Body of pancreas (tissue), 4 donors: ENCODE measurements around the gene MMP25. TPM values are rescaled to one million over a fixed set of nuclear protein-coding genes. Genes with fewer than 3 reads are reported as not detected.

Experiments
- ATAC-seq: fragments of 150-250 bp; one replicate; pipeline ENCODE4 v1.9.1; 2016
- DNase-seq, 4 donors: peaks; one replicate each; pipeline ENCODE4 v3.0.0-alpha.2; 2019
- H3K27ac ChIP-seq, 4 donors: fragments of 200-600 bp; sonication (generic); 1 replicate in 3 of 4; 2 replicates in 1 of 4; pipeline versions ENCODE4 v1.5.1 to v1.6.1; 2016 to 2019; ENCODE audit warnings: mild to moderate bottlenecking in 1 of 4, mixed read lengths in 1 of 4, moderate library complexity in 1 of 4
- H3K27me3 ChIP-seq, 2 donors: fragments of 200-600 bp; sonication (generic); one replicate each; pipeline ENCODE4 v1.6.0; 2016; ENCODE audit warnings: mild to moderate bottlenecking in 1 of 2
- H3K36me3 ChIP-seq, 2 donors: fragments of 200-600 bp; sonication (generic); replicated peaks in 1 of 2; 2 replicates each; pipeline ENCODE4 v1.5.1; 2016; ENCODE audit warnings: low read depth in 2 of 2; ENCODE audit not compliant: insufficient read depth in 1 of 2
- H3K4me1 ChIP-seq: fragments of 200-600 bp; sonication (generic); one replicate; pipeline ENCODE4 v1.6.0; 2016
- H3K4me3 ChIP-seq, 2 donors: fragments of 200-600 bp; sonication (generic); 1 replicate in 1 of 2; 2 replicates in 1 of 2; pipeline ENCODE4 v1.5.1; 2016 to 2019
- H3K9me3 ChIP-seq, 3 donors: fragments of 200-600 bp; sonication (generic); 1 replicate in 2 of 3; 2 replicates in 1 of 3; pipeline ENCODE4 v1.5.1; 2016
- POLR2A ChIP-seq, 3 donors: fragments of 450-650 bp; IDR thresholded peaks; one replicate each; pipeline ENCODE4 v1.6.1; 2016; ENCODE audit warnings: antibody characterized with exemption in 3 of 3, mild to moderate bottlenecking in 2 of 3
- WGBS, 2 donors: methylation state at CpG; one replicate each; pipeline ENCODE4 v1.1.5; 2017; 5-methylcytosine and 5-hydroxymethylcytosine counted together
- intact Hi-C: fragments of 100-400 bp; cut with DNase I; formaldehyde crosslinking; loops from one replicate; pipeline ENCODE4 v1.15.1; 2023
- total RNA-seq, 2 donors: library from RNA; depleted of rRNA; stranded (reverse); fragments of >200 nt; gene quantifications; one replicate each; pipeline ENCODE4 v1.1.0, GENCODE V29; 2016
- TF ChIP-seq, protein P1 (sequence below), 7 experiments: fragments of 450-650 bp in 4 of 7; fragments of 200-600 bp in 3 of 7; sonication (generic) in 3 of 7; IDR thresholded peaks; one replicate each; pipeline ENCODE4 v1.5.1; 2016 to 2019; ENCODE audit warnings: antibody characterized with exemption in 7 of 7

Gene MMP25
- total RNA-seq, 2 donors from 2014 or later, result under 0.01 to 0.99 TPM

DNA sequence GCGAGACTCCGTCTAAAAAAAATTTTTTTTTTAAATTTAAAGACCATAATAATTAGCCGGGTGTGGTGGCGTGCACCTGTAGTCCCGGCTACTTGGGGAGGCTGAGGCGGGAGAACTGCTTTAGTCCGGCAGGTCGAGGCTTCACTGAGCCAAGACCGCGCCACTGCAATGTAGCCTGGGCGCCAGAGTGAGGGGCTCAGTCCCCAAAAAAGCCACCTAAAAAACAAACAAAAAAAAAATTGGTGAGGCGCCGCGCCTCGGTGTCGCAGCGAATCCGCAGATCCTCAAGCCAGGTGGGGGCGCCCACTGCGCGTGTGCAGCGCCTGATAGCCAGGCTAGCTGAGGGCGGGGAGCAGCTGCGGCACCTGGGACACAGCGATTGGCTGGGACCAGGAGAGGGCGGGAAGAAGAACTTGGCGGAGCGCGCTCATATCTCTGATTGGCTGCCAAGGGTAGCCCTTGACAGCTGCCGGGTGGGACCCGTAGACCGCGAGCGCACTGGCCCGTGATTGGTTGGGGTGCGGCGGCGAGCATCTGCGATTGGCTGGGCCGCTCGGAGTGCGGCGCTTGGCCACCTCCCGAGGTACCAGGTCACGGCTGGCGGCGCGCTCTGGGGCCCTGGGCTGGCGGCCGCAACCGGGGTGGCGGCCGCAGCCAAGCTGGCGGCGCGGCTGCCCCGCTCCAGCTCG, 42.6 kb upstream of the MMP25 start:
- Histone ChIP-seq H3K27me3 (no peaks in the 10 kb centered on the region), H3K27ac (peak overlapping the region in 3 of 4 donors; percentile 91 to 96 (median 94))
- intact Hi-C loops, result no loop called here

DNA sequence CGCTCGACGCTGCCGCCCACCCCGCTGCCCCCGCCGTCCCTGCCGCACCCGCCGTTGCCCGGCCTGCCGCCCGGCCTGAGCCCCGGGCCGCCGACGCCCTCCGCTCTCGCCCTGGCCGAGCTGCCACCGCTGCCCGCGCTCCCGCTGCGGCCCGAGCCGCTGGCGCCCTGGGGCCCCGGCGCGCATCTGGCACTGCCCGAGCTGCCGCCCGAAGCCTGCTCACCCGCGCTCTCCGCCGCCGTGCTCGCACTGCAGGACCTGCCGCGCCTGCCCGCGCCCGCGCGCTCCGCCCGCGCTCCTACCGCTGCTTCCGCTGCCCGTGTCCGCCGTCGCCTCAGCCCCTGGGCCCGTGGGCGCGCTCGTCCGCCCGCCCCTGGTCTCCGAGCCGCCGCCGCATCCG, 42.0 kb upstream of the MMP25 start:
- H3K9me3 ChIP-seq, result no peaks in the 10 kb centered on the region
- 0 to 1% methylated on average over 3 to 37 of the region's 67 CpGs for WGBS, 2 donors
- H3K27ac ChIP-seq, result peak overlapping the region; percentile 91 to 96 (median 94)
- H3K27me3 ChIP-seq, result no peaks in the 10 kb centered on the region
- peak in 2 of 4 donors; percentile 39 to 46 for DNase-seq
- H3K36me3 ChIP-seq, result no peaks in the 10 kb centered on the region
- TF ChIP-seq POLR2A (IDR thresholded peaks at IDR 0.05), result no peak
- TF ChIP-seq, protein P1, sequence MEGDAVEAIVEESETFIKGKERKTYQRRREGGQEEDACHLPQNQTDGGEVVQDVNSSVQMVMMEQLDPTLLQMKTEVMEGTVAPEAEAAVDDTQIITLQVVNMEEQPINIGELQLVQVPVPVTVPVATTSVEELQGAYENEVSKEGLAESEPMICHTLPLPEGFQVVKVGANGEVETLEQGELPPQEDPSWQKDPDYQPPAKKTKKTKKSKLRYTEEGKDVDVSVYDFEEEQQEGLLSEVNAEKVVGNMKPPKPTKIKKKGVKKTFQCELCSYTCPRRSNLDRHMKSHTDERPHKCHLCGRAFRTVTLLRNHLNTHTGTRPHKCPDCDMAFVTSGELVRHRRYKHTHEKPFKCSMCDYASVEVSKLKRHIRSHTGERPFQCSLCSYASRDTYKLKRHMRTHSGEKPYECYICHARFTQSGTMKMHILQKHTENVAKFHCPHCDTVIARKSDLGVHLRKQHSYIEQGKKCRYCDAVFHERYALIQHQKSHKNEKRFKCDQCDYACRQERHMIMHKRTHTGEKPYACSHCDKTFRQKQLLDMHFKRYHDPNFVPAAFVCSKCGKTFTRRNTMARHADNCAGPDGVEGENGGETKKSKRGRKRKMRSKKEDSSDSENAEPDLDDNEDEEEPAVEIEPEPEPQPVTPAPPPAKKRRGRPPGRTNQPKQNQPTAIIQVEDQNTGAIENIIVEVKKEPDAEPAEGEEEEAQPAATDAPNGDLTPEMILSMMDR (IDR thresholded peaks at IDR 0.05), result no peak
- H3K4me1 ChIP-seq, result peaks cover 47% of the 10 kb centered on the region
- intact Hi-C loops, result no loop called here
- peak; percentile 12 for ATAC-seq
- H3K4me3 ChIP-seq, result no peak overlapping the region

More for the DNA sequence above, 42.6 kb upstream of the MMP25 start:
- peak; percentile 82 to 90 (median 84) for TF ChIP-seq POLR2A (IDR thresholded peaks at IDR 0.05)
- TF ChIP-seq, protein P1 (IDR thresholded peaks at IDR 0.05), result peak; percentile 30 to 85 (median 66)
- H3K36me3 ChIP-seq, result no peaks in the 10 kb centered on the region
- peak; percentile 86 for ATAC-seq
- WGBS, 2 donors, result 9 to 17% methylated on average over 22 to 47 of the region's 58 CpGs
- H3K4me3 ChIP-seq, result no peak overlapping the region
- H3K9me3 ChIP-seq, result no peaks in the 10 kb centered on the region
- DNase-seq, result peak; percentile 98 to 99 (median 99)
- peaks cover 41% of the 10 kb centered on the region for H3K4me1 ChIP-seq

DNA sequence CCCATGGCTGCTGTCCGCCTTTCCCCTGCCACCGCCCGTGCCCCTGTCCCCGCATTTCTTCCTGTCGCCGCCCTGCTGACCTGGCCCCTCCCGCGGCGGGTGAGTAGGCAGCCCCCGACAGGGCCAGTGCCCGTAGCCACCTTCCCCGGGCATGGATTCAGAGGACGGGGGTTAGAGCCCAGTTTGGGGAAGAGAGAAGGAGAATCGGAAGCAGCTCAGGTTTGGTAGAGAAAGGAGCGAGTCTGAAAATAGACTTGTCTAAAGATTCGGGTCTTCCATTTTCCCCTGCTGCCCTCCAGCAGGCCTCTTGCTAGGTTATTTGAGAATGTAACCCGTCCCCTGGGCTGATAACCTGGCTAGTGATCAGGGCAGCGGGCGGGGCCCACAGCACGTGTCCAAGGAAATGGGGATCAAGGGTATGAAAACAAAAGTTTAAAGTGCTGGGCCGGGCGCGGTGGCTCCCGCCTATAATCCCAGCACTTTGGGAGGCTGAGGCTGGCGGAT, 41.5 kb upstream of the MMP25 start:
- Histone ChIP-seq H3K4me1 (peaks cover 52% of the 10 kb centered on the region), H3K27me3 (no peaks in the 10 kb centered on the region), H3K9me3 (no peaks in the 10 kb centered on the region), H3K36me3 (no peaks in the 10 kb centered on the region), H3K4me3 (peak overlapping the region in 1 of 2 donors; percentile 6), H3K27ac (peak overlapping the region; percentile 68 to 94 (median 92))
- intact Hi-C loops, result no loop called here
- DNase-seq, result peak; percentile 79 to 85 (median 82)
- ATAC-seq, result peak; percentile 8
- WGBS, 2 donors, result 0 to 4% methylated on average over 20 to 25 of the region's 25 CpGs
- TF ChIP-seq, protein P1 (IDR thresholded peaks at IDR 0.05), result no peak
- TF ChIP-seq POLR2A (IDR thresholded peaks at IDR 0.05), result peak; percentile 38 to 85 (median 83)

DNA sequence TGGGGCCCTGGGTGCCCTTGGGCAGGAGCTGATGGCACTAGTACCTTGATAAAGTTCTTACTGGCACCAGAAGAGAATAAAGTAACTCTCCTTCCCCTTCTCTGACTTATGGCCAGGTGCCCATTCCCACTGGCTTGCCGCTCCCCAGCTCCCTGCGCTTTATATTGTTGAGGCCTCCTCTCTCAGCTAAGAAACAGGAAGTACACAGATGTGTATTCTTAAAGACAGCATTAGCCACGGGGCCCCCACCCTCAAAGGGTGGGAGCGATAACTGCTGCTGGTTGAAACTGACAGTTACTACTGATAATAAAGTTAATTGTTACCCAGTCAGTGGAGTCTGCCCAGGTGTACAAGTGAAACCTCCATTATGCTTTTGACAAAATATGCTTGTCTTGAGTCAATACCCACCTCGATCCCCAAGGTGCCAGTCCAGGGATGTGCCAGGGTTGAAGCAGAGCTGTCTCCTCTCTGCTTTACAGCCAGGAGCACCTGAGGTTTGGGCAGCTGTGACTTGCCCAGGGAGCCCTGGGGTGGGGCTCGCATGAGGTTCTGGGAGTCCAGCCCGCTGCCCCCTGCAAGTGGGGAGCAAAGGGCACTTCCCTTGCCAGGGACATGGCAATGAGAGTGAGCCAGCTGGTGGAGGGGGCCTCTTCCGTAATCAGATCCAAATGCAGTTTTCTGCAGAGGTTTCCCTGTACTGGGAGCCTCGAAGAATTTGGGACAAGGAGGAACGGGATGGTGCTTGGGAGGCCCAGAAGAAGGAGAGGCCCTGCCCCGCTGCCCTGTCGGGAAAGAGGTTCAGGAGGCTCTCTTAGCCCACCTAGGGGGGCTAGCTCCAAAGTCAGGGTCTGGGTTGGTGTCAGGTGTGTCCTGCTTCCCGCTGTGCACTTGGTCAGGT, 39.1 kb upstream of the MMP25 start:
- Histone ChIP-seq H3K27me3 (no peaks in the 10 kb centered on the region), H3K36me3 (no peaks in the 10 kb centered on the region), H3K4me3 (no peak overlapping the region), H3K4me1 (peaks cover 75% of the 10 kb centered on the region), H3K9me3 (no peaks in the 10 kb centered on the region), H3K27ac (peak overlapping the region; percentile 88 to 94 (median 92))
- 16 to 20% methylated on average over 10 to 13 of the region's 13 CpGs for WGBS, 2 donors
- DNase-seq (peak; percentile 75 to 85 (median 80)), ATAC-seq (peak; percentile 25)
- intact Hi-C loops, result no loop called here
- TF ChIP-seq, protein P1 (IDR thresholded peaks at IDR 0.05), result no peak
- TF ChIP-seq POLR2A (IDR thresholded peaks at IDR 0.05), result peak in 2 of 3 donors; percentile 39 to 49
